ENCODE measurements around the gene VPS4A.

DNA sequence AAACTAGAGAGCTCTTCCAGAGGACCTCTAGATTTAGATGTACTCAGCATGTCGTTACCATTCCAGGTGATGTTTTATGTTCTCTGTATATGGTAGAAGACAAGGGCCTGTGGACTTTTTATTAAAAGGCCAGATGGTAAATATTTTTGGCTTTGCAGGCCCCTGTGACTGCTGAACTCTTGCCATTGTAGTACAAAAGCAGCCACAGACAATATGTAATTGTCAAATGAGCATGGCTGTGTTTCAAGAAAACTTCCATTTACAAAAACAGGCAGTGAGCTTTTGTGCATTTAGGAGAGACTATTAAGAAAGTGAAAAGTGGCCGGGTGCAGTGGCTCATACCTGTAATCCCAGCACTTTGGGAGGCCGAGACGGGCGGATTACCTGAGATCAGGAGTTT lies 33.0 kb downstream of the VPS4A start:
- TF ChIP-seq EP300 (IDR thresholded peaks at IDR 0.05) (no peak), POLR2AphosphoS5 (IDR thresholded peaks at IDR 0.05) (no peak)

All from stomach (tissue), 4 donors.